ENCODE results near the gene PTPRG. TPM values are rescaled to one million over a fixed set of nuclear protein-coding genes. Genes with fewer than 3 reads are reported as not detected.

The PTPRG gene
- total RNA-seq, 3 donors from 2014 or later (not counting 1 experiment from before 2014, with no cell fraction given): 1.0 to 2.9 (median 2.5) TPM

DNA sequence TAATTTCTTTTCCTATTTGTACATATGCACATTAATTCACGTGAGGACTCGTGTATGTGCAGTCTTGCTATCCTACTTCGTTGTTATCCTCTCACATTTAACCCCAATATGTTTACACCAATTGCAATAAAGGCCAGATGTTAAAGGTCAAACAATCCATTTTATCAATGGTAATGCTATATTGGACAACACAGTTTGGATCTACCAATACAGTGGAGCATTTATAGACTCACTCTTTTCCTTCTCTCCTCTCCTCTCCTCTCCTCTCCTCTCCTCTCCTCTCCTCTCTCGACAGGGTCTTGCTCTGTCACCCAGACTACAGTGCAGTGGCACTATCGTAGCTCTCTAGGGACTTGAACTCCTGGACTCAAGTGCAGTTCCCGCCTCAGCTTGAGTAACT, 324.0 kb downstream of the PTPRG start:
- H3K27ac ChIP-seq (ENCODE audit: low read length): no peak overlapping the region
- no peaks in the 10 kb centered on the region for H3K27me3 ChIP-seq (ENCODE audit: control insufficient read depth, insufficient read depth, low read length)
- H3K4me3 ChIP-seq (ENCODE audit: low read length): no peak overlapping the region
- no peaks in the 10 kb centered on the region for H3K4me1 Mint-ChIP-seq
- H3K36me3 Mint-ChIP-seq: no peaks in the 10 kb centered on the region
- no peak overlapping the region for H3K4me3 Mint-ChIP-seq
- H3K36me3 ChIP-seq (ENCODE audit: control insufficient read depth, insufficient read depth, low read length): no peaks in the 10 kb centered on the region
- no peaks in the 10 kb centered on the region for H3K9me3 ChIP-seq (ENCODE audit: control insufficient read depth, insufficient read depth, low read length)
- DNase-seq: no peak
- H3K27me3 Mint-ChIP-seq (ENCODE audit: low read depth in 2 of 2): no peaks in the 10 kb centered on the region
- no peaks in the 10 kb centered on the region for H3K4me1 ChIP-seq (ENCODE audit: control insufficient read depth, insufficient read depth, low read length)
- ATAC-seq: no peak
- H3K9me3 Mint-ChIP-seq: peaks cover 0 to 2% of the 10 kb centered on the region in 2 donors
- no peak for TF ChIP-seq CTCF (IDR thresholded peaks at IDR 0.05)
- H3K27ac Mint-ChIP-seq: no peak overlapping the region
- intact Hi-C loops (cut with micrococcal nuclease): no loop called here
- 95% methylated on average over 6 of the region's 6 CpGs for WGBS (ENCODE audit: insufficient coverage)

DNA sequence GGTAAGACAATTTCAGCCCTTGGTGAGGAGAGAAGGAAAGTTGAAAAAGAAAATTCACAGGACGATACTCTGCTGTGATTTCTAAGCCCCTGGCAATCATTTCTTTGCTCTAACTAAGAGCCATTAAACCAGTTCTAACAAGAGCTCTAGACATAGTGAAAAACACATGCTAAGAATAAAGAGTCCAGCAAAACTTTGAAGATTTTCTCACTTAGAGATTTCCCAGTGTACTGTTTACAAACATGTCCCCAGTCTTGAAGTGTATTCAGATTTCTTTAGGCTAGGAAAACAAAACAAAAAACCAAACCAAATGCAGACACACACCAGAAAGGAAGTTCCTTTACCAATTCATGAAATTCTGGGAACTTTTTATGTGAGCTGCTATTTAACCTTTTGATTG, 325.8 kb downstream of the PTPRG start:
- no peak overlapping the region for H3K27ac Mint-ChIP-seq
- ATAC-seq (no peak), DNase-seq (no peak)
- TF ChIP-seq CTCF (IDR thresholded peaks at IDR 0.05): no peak
- Histone ChIP-seq H3K4me1 (ENCODE audit: control insufficient read depth, insufficient read depth, low read length) (no peaks in the 10 kb centered on the region), H3K9me3 (ENCODE audit: control insufficient read depth, insufficient read depth, low read length) (no peaks in the 10 kb centered on the region), H3K27me3 (ENCODE audit: control insufficient read depth, insufficient read depth, low read length) (no peaks in the 10 kb centered on the region), H3K4me3 (ENCODE audit: low read length) (no peak overlapping the region), H3K27ac (ENCODE audit: low read length) (no peak overlapping the region), H3K36me3 (ENCODE audit: control insufficient read depth, insufficient read depth, low read length) (no peaks in the 10 kb centered on the region)
- H3K9me3 Mint-ChIP-seq: no peaks in the 10 kb centered on the region
- intact Hi-C loops (cut with micrococcal nuclease): no loop called here
- no peaks in the 10 kb centered on the region for H3K36me3 Mint-ChIP-seq
- no peaks in the 10 kb centered on the region for H3K27me3 Mint-ChIP-seq (ENCODE audit: low read depth in 2 of 2)
- H3K4me1 Mint-ChIP-seq: no peaks in the 10 kb centered on the region
- no peak overlapping the region for H3K4me3 Mint-ChIP-seq
- WGBS (ENCODE audit: insufficient coverage): 60% methylated on average over 1 of the region's 1 CpG

DNA sequence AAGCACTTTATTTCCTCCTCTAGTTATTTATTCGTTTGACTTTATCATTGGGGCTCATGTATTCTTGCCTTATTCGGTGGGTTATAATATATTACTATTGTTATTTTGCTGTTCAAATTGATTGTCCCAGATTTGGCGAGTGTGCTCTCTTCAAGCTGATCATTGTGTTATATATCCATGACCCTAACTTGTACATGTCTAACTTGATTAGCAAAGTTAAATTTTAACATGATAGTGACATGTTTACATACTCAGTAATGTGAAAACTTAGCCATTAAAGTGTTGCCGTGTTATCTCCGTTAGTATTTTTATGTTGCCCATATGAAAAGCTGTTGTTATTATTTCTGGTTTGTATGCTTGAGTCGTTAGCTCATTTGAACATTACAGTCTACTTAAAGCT, 327.9 kb downstream of the PTPRG start:
- DNase-seq (no peak), ATAC-seq (no peak)
- no peaks in the 10 kb centered on the region for H3K9me3 ChIP-seq (ENCODE audit: control insufficient read depth, insufficient read depth, low read length)
- no peaks in the 10 kb centered on the region for H3K36me3 Mint-ChIP-seq
- no peaks in the 10 kb centered on the region for H3K27me3 Mint-ChIP-seq (ENCODE audit: low read depth in 2 of 2)
- intact Hi-C loops (cut with micrococcal nuclease): no loop called here
- H3K9me3 Mint-ChIP-seq: no peaks in the 10 kb centered on the region
- H3K27ac Mint-ChIP-seq: no peak overlapping the region
- no peaks in the 10 kb centered on the region for H3K36me3 ChIP-seq (ENCODE audit: control insufficient read depth, insufficient read depth, low read length)
- 100% methylated on average over 2 of the region's 6 CpGs for WGBS (ENCODE audit: insufficient coverage)
- no peak overlapping the region for H3K4me3 Mint-ChIP-seq
- H3K4me1 ChIP-seq (ENCODE audit: control insufficient read depth, insufficient read depth, low read length): no peaks in the 10 kb centered on the region
- no peaks in the 10 kb centered on the region for H3K4me1 Mint-ChIP-seq
- H3K27ac ChIP-seq (ENCODE audit: low read length): no peak overlapping the region
- no peaks in the 10 kb centered on the region for H3K27me3 ChIP-seq (ENCODE audit: control insufficient read depth, insufficient read depth, low read length)
- TF ChIP-seq CTCF (IDR thresholded peaks at IDR 0.05): no peak
- no peak overlapping the region for H3K4me3 ChIP-seq (ENCODE audit: low read length)

DNA sequence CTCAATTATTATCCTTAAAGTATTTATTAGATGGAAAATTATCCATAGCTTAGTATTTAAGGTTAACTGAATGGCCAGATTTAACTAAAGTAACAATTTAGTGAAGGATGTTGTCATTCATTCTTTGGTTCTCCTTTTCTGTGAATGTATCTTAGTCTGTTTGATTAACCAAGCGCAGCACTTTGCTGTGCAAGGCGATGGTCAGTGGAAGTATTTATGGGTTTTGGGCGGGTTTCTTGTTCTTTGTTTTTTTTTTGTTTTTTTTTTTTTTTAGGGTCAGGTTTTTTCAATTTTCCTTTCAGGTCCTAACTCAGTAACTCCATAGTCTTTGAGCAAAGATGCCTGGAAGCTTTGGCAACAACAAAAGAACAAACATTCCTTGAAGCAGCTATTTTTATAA, 328.8 kb downstream of the PTPRG start:
- DNase-seq: no peak
- no peaks in the 10 kb centered on the region for H3K36me3 Mint-ChIP-seq
- H3K9me3 ChIP-seq (ENCODE audit: control insufficient read depth, insufficient read depth, low read length): no peaks in the 10 kb centered on the region
- H3K36me3 ChIP-seq (ENCODE audit: control insufficient read depth, insufficient read depth, low read length): no peaks in the 10 kb centered on the region
- no peak for ATAC-seq
- WGBS (ENCODE audit: insufficient coverage): no CpG with 5 or more reads among the region's 3 CpGs
- H3K4me1 ChIP-seq (ENCODE audit: control insufficient read depth, insufficient read depth, low read length): peaks cover 2% of the 10 kb centered on the region
- no peak for TF ChIP-seq CTCF (IDR thresholded peaks at IDR 0.05)
- no peaks in the 10 kb centered on the region for H3K27me3 Mint-ChIP-seq (ENCODE audit: low read depth in 2 of 2)
- no peaks in the 10 kb centered on the region for H3K9me3 Mint-ChIP-seq
- H3K27ac Mint-ChIP-seq: no peak overlapping the region
- H3K4me3 Mint-ChIP-seq: no peak overlapping the region
- no peak overlapping the region for H3K4me3 ChIP-seq (ENCODE audit: low read length)
- intact Hi-C loops (cut with micrococcal nuclease): no loop called here
- H3K27me3 ChIP-seq (ENCODE audit: control insufficient read depth, insufficient read depth, low read length): no peaks in the 10 kb centered on the region
- no peak overlapping the region for H3K27ac ChIP-seq (ENCODE audit: low read length)
- H3K4me1 Mint-ChIP-seq: peaks cover 5 to 6% of the 10 kb centered on the region in 2 donors

All from natural killer cell (primary cell).